Suppressor macrophage treated with lipopolysaccharide for 1 hour (primary cell): ENCODE data around the gene FZD2.

ENCODE experiments used
- DNase-seq, 3 donors: peaks; one replicate each; pipeline ENCODE4 v3.0.0-alpha.2; 2020 to 2022

The FZD2 gene

GRCh38 chr17:44608727-44609435 lies 51.6 kb downstream of the FZD2 start:
- no peak for DNase-seq

DNA sequence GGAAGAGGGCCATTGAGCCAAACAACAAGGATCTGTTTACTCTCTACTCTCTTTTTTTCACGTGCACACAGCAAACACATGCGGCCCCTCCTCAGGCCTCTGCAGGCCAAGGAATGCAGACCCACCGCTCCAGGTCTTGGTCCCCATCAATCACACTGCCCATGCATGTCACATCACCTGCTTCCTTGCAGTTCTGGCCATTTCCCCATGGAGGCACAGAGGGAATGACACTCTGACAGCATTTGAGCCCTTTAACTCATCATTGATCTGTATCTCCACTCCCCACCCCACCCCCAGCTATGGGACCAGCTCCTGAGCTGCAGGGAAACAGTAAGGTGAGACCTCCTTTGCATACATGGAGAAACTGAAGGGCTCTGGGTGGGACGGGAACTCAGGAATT lies 53.0 kb downstream of the FZD2 start:
- DNase-seq = no peak
